Measurements from ENCODE around the gene EFHC1.

- TF ChIP-seq CREB5 (CRISPR knock-in tag; IDR thresholded peaks at IDR 0.05; ENCODE audit: low read depth): no peak
- no peak for TF ChIP-seq ZFP30 (CRISPR knock-in tag; IDR thresholded peaks at IDR 0.05)
- no peak for TF ChIP-seq TCF4 (CRISPR knock-in tag; IDR thresholded peaks at IDR 0.05; ENCODE audit: borderline replicate concordance)
- no peak for TF ChIP-seq ZNF70 (CRISPR knock-in tag; IDR thresholded peaks at IDR 0.05)
- no peak for TF ChIP-seq CSRNP3 (CRISPR knock-in tag; IDR thresholded peaks at IDR 0.05)
- TF ChIP-seq TOX (CRISPR knock-in tag; IDR thresholded peaks at IDR 0.05; ENCODE audit: borderline replicate concordance): no peak
- TF ChIP-seq ZC3H10 (CRISPR knock-in tag; IDR thresholded peaks at IDR 0.05): no peak
- TF ChIP-seq PATZ1 (CRISPR knock-in tag; IDR thresholded peaks at IDR 0.05; ENCODE audit: borderline replicate concordance): no peak
- TF ChIP-seq ZFP3 (CRISPR knock-in tag; IDR thresholded peaks at IDR 0.05): no peak
- no peak for TF ChIP-seq CSDC2 (CRISPR knock-in tag; IDR thresholded peaks at IDR 0.05)
- no peak for TF ChIP-seq OSR1 (CRISPR knock-in tag; IDR thresholded peaks at IDR 0.05)
- TF ChIP-seq RARB (CRISPR knock-in tag; IDR thresholded peaks at IDR 0.05): no peak
- no peak for TF ChIP-seq ESRRG (CRISPR knock-in tag; IDR thresholded peaks at IDR 0.05)
- TF ChIP-seq ZNF8 (CRISPR knock-in tag; IDR thresholded peaks at IDR 0.05): no peak
These were observed 3.5 kb upstream of the EFHC1 start for GRCh38 chr6:52416629-52417151.
